ENCODE measurements around the gene MTCH2.
"Not testable (repeated sequence)": the region's sequence is repeated elsewhere in the genome, so short reads cannot be mapped to it uniquely, and the experiment has no call there.

The MTCH2 gene

GRCh38 chr11:47640506-47640905, 1.9 kb downstream of the MTCH2 start:
- not testable (repeated sequence) for H3K4me3 ChIP-seq (ENCODE audit: low read length in 2 of 2); H3K27me3 ChIP-seq (ENCODE audit: control insufficient read depth in 1 of 2, insufficient read depth in 2 of 2, low read length in 2 of 2); H3K36me3 ChIP-seq (ENCODE audit: control insufficient read depth in 2 of 2, insufficient read depth in 2 of 2, low read length in 2 of 2); H3K9me3 ChIP-seq (ENCODE audit: control insufficient read depth in 2 of 2, low read length in 2 of 2); H3K4me1 ChIP-seq (ENCODE audit: control insufficient read depth, insufficient read depth, low read length); H3K27ac ChIP-seq (ENCODE audit: low read length); H3K9ac ChIP-seq (ENCODE audit: low read length in 2 of 2)

DNA sequence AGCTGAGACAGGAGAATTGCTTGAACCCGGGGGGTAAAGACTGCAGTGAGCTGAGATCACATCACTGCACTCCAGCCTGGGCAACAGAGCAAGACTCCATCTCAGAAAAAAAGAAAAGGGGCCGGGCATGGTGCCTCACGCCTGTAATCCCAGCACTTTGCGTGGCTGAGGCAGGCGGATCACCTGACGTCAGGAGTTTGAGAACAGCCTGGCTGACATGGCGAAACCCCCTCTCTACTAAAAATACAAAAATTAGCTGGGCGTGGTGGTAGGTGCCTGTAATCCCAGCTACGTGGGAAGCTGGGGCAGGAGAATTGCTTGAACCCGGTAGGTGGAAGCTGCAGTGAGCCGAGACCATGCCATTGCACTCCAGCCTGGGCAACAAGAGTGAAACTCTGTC, 6.0 kb downstream of the MTCH2 start:
- not testable (repeated sequence) for H3K27me3 ChIP-seq (ENCODE audit: control insufficient read depth in 1 of 2, insufficient read depth in 2 of 2, low read length in 2 of 2); H3K9ac ChIP-seq (ENCODE audit: low read length in 2 of 2); H3K27ac ChIP-seq (ENCODE audit: low read length); H3K4me1 ChIP-seq (ENCODE audit: control insufficient read depth, insufficient read depth, low read length); H3K9me3 ChIP-seq (ENCODE audit: control insufficient read depth in 2 of 2, low read length in 2 of 2); H3K4me3 ChIP-seq (ENCODE audit: low read length in 2 of 2)
- H3K36me3 ChIP-seq (ENCODE audit: control insufficient read depth in 2 of 2, insufficient read depth in 2 of 2, low read length in 2 of 2): peaks cover 23 to 24% of the 10 kb centered on the region in 2 donors

DNA sequence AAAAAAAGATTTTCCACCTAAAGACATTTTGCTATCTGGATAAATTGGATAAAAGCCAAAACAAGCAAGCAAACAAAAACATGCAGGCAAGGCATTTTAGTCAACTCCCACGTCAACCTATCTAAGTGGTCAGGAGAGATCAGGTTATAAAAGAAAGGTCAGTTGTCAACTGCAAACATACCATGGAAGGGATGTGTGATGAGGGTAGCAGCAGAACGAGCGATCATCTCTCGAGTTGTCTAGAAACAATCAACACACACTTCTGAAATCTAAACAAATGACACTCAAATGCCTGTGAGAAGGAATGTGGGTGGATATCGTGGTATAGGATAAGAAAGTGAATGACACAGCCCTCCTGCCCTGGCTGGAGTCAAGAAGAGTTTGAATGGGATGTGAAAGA, 10.9 kb downstream of the MTCH2 start:
- H3K9me3 ChIP-seq (ENCODE audit: control insufficient read depth in 2 of 2, low read length in 2 of 2): no peaks in the 10 kb centered on the region
- no peaks in the 10 kb centered on the region for H3K4me1 ChIP-seq (ENCODE audit: control insufficient read depth, insufficient read depth, low read length)
- no peaks in the 10 kb centered on the region for H3K27me3 ChIP-seq (ENCODE audit: control insufficient read depth in 1 of 2, insufficient read depth in 2 of 2, low read length in 2 of 2)
- H3K27ac ChIP-seq (ENCODE audit: low read length): no peak overlapping the region
- peaks cover 35 to 40% of the 10 kb centered on the region in 2 donors for H3K36me3 ChIP-seq (ENCODE audit: control insufficient read depth in 2 of 2, insufficient read depth in 2 of 2, low read length in 2 of 2)
- H3K9ac ChIP-seq (ENCODE audit: low read length in 2 of 2): no peak overlapping the region
- H3K4me3 ChIP-seq (ENCODE audit: low read length in 2 of 2): no peak overlapping the region

DNA sequence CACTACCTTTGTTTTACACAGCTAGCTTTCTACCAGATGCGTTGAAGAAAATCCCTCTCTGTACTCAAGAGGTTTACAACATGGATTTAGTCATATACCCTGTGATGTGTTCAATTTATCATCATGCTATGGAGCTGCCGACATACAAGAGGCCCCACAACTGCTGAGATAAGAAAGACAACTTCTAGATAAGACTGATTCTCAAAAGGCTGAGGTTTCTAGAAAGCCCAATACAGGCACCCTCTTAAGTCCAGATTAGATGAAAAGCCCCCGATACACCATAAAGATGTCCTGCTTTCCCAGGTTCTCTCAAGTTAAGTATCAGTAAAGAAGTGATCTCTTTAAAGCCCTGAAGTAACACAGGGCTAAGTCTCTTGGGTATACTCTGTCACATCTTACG, 14.3 kb downstream of the MTCH2 start:
- Histone ChIP-seq H3K4me3 (ENCODE audit: low read length in 2 of 2) (no peak overlapping the region), H3K9me3 (ENCODE audit: control insufficient read depth in 2 of 2, low read length in 2 of 2) (no peaks in the 10 kb centered on the region), H3K4me1 (ENCODE audit: control insufficient read depth, insufficient read depth, low read length) (no peaks in the 10 kb centered on the region), H3K27me3 (ENCODE audit: control insufficient read depth in 1 of 2, insufficient read depth in 2 of 2, low read length in 2 of 2) (no peaks in the 10 kb centered on the region), H3K9ac (ENCODE audit: low read length in 2 of 2) (no peak overlapping the region), H3K27ac (ENCODE audit: low read length) (no peak overlapping the region), H3K36me3 (ENCODE audit: control insufficient read depth in 2 of 2, insufficient read depth in 2 of 2, low read length in 2 of 2) (peaks cover 28 to 42% of the 10 kb centered on the region in 2 donors)

GRCh38 chr11:47626234-47626633, 16.1 kb downstream of the MTCH2 start:
- Histone ChIP-seq H3K36me3 (ENCODE audit: control insufficient read depth in 2 of 2, insufficient read depth in 2 of 2, low read length in 2 of 2) (peaks cover 40 to 49% of the 10 kb centered on the region in 2 donors), H3K4me1 (ENCODE audit: control insufficient read depth, insufficient read depth, low read length) (no peaks in the 10 kb centered on the region), H3K27me3 (ENCODE audit: control insufficient read depth in 1 of 2, insufficient read depth in 2 of 2, low read length in 2 of 2) (no peaks in the 10 kb centered on the region), H3K27ac (ENCODE audit: low read length) (no peak overlapping the region), H3K4me3 (ENCODE audit: low read length in 2 of 2) (no peak overlapping the region), H3K9me3 (ENCODE audit: control insufficient read depth in 2 of 2, low read length in 2 of 2) (no peaks in the 10 kb centered on the region), H3K9ac (ENCODE audit: low read length in 2 of 2) (no peak overlapping the region)

- Histone ChIP-seq H3K27ac (ENCODE audit: low read length) (no peak overlapping the region), H3K36me3 (ENCODE audit: control insufficient read depth in 2 of 2, insufficient read depth in 2 of 2, low read length in 2 of 2) (peaks cover 29 to 42% of the 10 kb centered on the region in 2 donors), H3K9me3 (ENCODE audit: control insufficient read depth in 2 of 2, low read length in 2 of 2) (no peaks in the 10 kb centered on the region), H3K4me3 (ENCODE audit: low read length in 2 of 2) (no peak overlapping the region), H3K4me1 (ENCODE audit: control insufficient read depth, insufficient read depth, low read length) (no peaks in the 10 kb centered on the region), H3K9ac (ENCODE audit: low read length in 2 of 2) (no peak overlapping the region), H3K27me3 (ENCODE audit: control insufficient read depth in 1 of 2, insufficient read depth in 2 of 2, low read length in 2 of 2) (no peaks in the 10 kb centered on the region)
Observed at GRCh38 chr11:47620836-47621378, 21.5 kb downstream of the MTCH2 start.

DNA sequence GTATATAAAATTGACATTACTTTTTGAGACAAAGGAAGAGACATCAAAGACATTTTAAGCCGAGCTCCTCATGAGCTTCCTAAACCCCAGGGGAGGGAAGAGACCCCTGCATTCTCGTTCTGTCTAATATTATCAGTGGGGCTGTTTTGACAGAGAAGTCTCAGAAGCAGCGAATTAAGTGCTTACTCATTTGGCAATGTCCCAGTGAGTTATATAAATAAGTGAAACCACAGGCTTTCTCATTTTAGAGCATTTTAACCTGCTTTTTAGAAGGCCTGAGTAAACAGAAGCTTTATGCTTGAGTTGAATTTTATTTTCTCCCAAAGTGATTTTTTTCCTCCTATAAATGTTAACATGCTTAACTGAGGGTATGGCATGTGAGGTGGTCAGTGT, 24.9 kb downstream of the MTCH2 start:
- Histone ChIP-seq H3K27me3 (ENCODE audit: control insufficient read depth in 1 of 2, insufficient read depth in 2 of 2, low read length in 2 of 2) (no peaks in the 10 kb centered on the region), H3K4me1 (ENCODE audit: control insufficient read depth, insufficient read depth, low read length) (no peaks in the 10 kb centered on the region), H3K9ac (ENCODE audit: low read length in 2 of 2) (no peak overlapping the region), H3K4me3 (ENCODE audit: low read length in 2 of 2) (no peak overlapping the region), H3K36me3 (ENCODE audit: control insufficient read depth in 2 of 2, insufficient read depth in 2 of 2, low read length in 2 of 2) (peaks cover 20 to 27% of the 10 kb centered on the region in 2 donors), H3K9me3 (ENCODE audit: control insufficient read depth in 2 of 2, low read length in 2 of 2) (no peaks in the 10 kb centered on the region), H3K27ac (ENCODE audit: low read length) (no peak overlapping the region)

DNA sequence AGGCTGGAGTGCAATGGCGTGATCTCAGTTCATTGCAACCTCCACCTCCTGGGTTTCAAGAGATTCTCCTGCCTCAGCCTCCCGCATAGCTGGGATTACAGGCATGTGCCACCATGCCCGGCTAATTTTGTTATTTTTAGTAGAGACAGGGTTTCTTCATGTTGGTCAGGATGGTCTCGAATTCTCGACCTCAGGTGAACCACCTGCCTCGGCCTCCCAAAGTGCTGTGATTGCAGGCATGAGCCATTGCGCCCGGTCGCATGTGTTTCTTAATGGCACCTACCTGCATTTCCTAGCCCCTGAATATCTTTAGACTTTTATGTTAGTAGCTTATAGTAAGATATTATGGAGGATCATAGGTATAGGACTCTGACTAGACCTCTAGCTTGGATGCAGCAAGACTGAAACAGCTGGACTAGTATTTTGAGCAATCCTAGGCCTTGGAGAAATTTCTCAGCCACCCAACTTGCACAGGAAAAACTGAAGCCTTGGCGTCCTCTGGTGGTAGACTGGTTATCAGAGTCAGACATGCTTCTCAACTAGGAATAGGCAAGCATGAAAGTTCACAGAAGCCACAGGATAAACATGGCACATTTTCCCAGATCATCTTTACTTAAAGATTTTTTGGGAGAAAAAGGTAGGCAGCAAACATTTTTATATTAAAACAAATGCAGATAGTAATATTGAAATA, 25.5 kb downstream of the MTCH2 start:
- peaks cover 15 to 22% of the 10 kb centered on the region in 2 donors for H3K36me3 ChIP-seq (ENCODE audit: control insufficient read depth in 2 of 2, insufficient read depth in 2 of 2, low read length in 2 of 2)
- no peaks in the 10 kb centered on the region for H3K27me3 ChIP-seq (ENCODE audit: control insufficient read depth in 1 of 2, insufficient read depth in 2 of 2, low read length in 2 of 2)
- H3K9ac ChIP-seq (ENCODE audit: low read length in 2 of 2): no peak overlapping the region
- no peak overlapping the region for H3K4me3 ChIP-seq (ENCODE audit: low read length in 2 of 2)
- H3K4me1 ChIP-seq (ENCODE audit: control insufficient read depth, insufficient read depth, low read length): no peaks in the 10 kb centered on the region
- H3K9me3 ChIP-seq (ENCODE audit: control insufficient read depth in 2 of 2, low read length in 2 of 2): no peaks in the 10 kb centered on the region
- H3K27ac ChIP-seq (ENCODE audit: low read length): no peak overlapping the region

DNA sequence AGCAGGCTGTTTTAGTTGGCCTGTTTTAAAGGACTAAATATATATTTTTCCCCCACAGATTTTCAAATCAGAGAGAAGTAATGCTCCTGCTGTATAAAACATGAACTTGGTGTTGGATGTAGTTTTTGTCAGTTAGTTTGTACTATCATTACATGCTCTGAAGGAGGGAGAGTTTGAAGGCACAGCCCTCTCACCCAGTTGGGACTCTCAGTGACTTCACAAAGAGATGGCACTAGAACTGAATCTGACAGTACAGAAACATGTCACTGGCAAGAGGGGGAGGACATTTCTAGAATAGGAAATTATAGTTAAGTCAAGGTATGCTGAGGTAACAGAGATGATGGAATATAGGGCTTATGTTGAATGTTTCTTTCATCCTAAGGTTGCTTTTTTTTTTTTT, 27.1 kb downstream of the MTCH2 start:
- Histone ChIP-seq H3K27ac (ENCODE audit: low read length) (no peak overlapping the region), H3K36me3 (ENCODE audit: control insufficient read depth in 2 of 2, insufficient read depth in 2 of 2, low read length in 2 of 2) (peaks cover 7 to 17% of the 10 kb centered on the region in 2 donors), H3K4me1 (ENCODE audit: control insufficient read depth, insufficient read depth, low read length) (no peaks in the 10 kb centered on the region)

GRCh38 chr11:47611348-47611794, 31.0 kb downstream of the MTCH2 start:
- H3K4me3 ChIP-seq (ENCODE audit: low read length in 2 of 2): no peak overlapping the region
- H3K4me1 ChIP-seq (ENCODE audit: control insufficient read depth, insufficient read depth, low read length): peaks cover 6% of the 10 kb centered on the region
- no peaks in the 10 kb centered on the region for H3K9me3 ChIP-seq (ENCODE audit: control insufficient read depth in 2 of 2, low read length in 2 of 2)
- H3K27me3 ChIP-seq (ENCODE audit: control insufficient read depth in 1 of 2, insufficient read depth in 2 of 2, low read length in 2 of 2): no peaks in the 10 kb centered on the region
- no peak overlapping the region for H3K27ac ChIP-seq (ENCODE audit: low read length)
- H3K9ac ChIP-seq (ENCODE audit: low read length in 2 of 2): no peak overlapping the region
- H3K36me3 ChIP-seq (ENCODE audit: control insufficient read depth in 2 of 2, insufficient read depth in 2 of 2, low read length in 2 of 2): peaks cover 0 to 8% of the 10 kb centered on the region in 2 donors

More for the DNA sequence above, 27.1 kb downstream of the MTCH2 start:
- Histone ChIP-seq H3K9ac (ENCODE audit: low read length in 2 of 2) (no peak overlapping the region), H3K27me3 (ENCODE audit: control insufficient read depth in 1 of 2, insufficient read depth in 2 of 2, low read length in 2 of 2) (no peaks in the 10 kb centered on the region), H3K4me3 (ENCODE audit: low read length in 2 of 2) (no peak overlapping the region), H3K9me3 (ENCODE audit: control insufficient read depth in 2 of 2, low read length in 2 of 2) (no peaks in the 10 kb centered on the region)

GRCh38 chr11:47609675-47610074, 32.7 kb downstream of the MTCH2 start:
- Histone ChIP-seq H3K27ac (ENCODE audit: low read length) (no peak overlapping the region), H3K4me3 (ENCODE audit: low read length in 2 of 2) (no peak overlapping the region), H3K9me3 (ENCODE audit: control insufficient read depth in 2 of 2, low read length in 2 of 2) (no peaks in the 10 kb centered on the region), H3K9ac (ENCODE audit: low read length in 2 of 2) (no peak overlapping the region), H3K27me3 (ENCODE audit: control insufficient read depth in 1 of 2, insufficient read depth in 2 of 2, low read length in 2 of 2) (no peaks in the 10 kb centered on the region), H3K4me1 (ENCODE audit: control insufficient read depth, insufficient read depth, low read length) (peaks cover 6% of the 10 kb centered on the region), H3K36me3 (ENCODE audit: control insufficient read depth in 2 of 2, insufficient read depth in 2 of 2, low read length in 2 of 2) (peaks cover 0 to 6% of the 10 kb centered on the region in 2 donors)

All from stomach smooth muscle (tissue), 2 donors.